ENCODE measurements around the gene P3H3. TPM values are rescaled to one million over a fixed set of nuclear protein-coding genes. Genes with fewer than 3 reads are reported as not detected.
"Not testable (repeated sequence)": the region's sequence is repeated elsewhere in the genome, so short reads cannot be mapped to it uniquely, and the experiment has no call there.

Gene P3H3
- total RNA-seq, 1 donor from 2014 or later, result 86.5 TPM

GRCh38 chr12:6873094-6874014 lies 45.1 kb downstream of the P3H3 start, which contains the start of gene SPSB2:
Gene SPSB2 (minus strand): TSS chr12:6873303. CDS start chr12:6872901, 402 bp downstream.
- H3K36me3 Mint-ChIP-seq (ENCODE audit: unreplicated experiment), result peaks cover 26% of the 10 kb centered on the region
- peaks cover 41% of the 10 kb centered on the region for H3K4me1 Mint-ChIP-seq (ENCODE audit: unreplicated experiment)
- peak within 1 kb of the TSS; percentile 88 for H3K27ac Mint-ChIP-seq (ENCODE audit: unreplicated experiment)
- peak within 1 kb of the TSS; percentile 86 for H3K4me3 Mint-ChIP-seq (ENCODE audit: unreplicated experiment)
- TF ChIP-seq CTCF (IDR thresholded peaks at IDR 0.05), result no peak
- H3K9me3 Mint-ChIP-seq (ENCODE audit: unreplicated experiment), result no peaks in the 10 kb centered on the region
- no peaks in the 10 kb centered on the region for H3K27me3 Mint-ChIP-seq (ENCODE audit: unreplicated experiment)
- peak; percentile 98 for DNase-seq (ENCODE audit: extremely low spot score, unreplicated experiment)

GRCh38 chr12:6874015-6874368 lies 45.8 kb downstream of the P3H3 start:
- Mint-ChIP-seq H3K4me1 (ENCODE audit: unreplicated experiment) (peaks cover 35% of the 10 kb centered on the region), H3K36me3 (ENCODE audit: unreplicated experiment) (peaks cover 26% of the 10 kb centered on the region), H3K27ac (ENCODE audit: unreplicated experiment) (peak overlapping the region; percentile 88), H3K4me3 (ENCODE audit: unreplicated experiment) (peak overlapping the region; percentile 86)
- H3K9me3 Mint-ChIP-seq (ENCODE audit: unreplicated experiment); H3K27me3 Mint-ChIP-seq (ENCODE audit: unreplicated experiment); DNase-seq (ENCODE audit: extremely low spot score, unreplicated experiment): not testable (repeated sequence)

GRCh38 chr12:6879824-6880223 lies 51.6 kb downstream of the P3H3 start:
- not testable (repeated sequence) for DNase-seq (ENCODE audit: extremely low spot score, unreplicated experiment); H3K27me3 Mint-ChIP-seq (ENCODE audit: unreplicated experiment); H3K36me3 Mint-ChIP-seq (ENCODE audit: unreplicated experiment); H3K9me3 Mint-ChIP-seq (ENCODE audit: unreplicated experiment); H3K4me3 Mint-ChIP-seq (ENCODE audit: unreplicated experiment); H3K4me1 Mint-ChIP-seq (ENCODE audit: unreplicated experiment)
- H3K27ac Mint-ChIP-seq (ENCODE audit: unreplicated experiment), result peak overlapping the region; percentile 31

DNA sequence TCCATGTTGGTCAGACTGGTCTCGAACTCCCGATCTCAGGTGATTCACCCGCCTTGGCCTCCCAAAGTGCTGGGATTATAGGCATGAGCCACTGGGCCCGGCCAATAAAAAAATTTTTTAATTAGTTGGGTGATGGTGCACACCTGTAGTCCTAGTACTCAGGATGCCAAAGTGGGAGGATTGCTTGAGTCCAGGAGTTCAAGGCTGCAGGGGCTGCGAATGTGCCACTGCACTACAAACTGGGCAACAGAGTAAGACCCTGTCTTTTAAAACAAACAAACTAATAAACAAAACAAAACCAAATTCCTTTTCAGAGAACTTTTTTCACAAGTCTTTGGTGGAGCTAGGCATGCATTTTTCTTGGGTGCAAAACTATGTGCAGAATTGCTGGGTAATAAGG lies 55.0 kb downstream of the P3H3 start:
- no peaks in the 10 kb centered on the region for H3K27me3 Mint-ChIP-seq (ENCODE audit: unreplicated experiment)
- no peaks in the 10 kb centered on the region for H3K4me1 Mint-ChIP-seq (ENCODE audit: unreplicated experiment)
- no peak overlapping the region for H3K27ac Mint-ChIP-seq (ENCODE audit: unreplicated experiment)
- no peaks in the 10 kb centered on the region for H3K36me3 Mint-ChIP-seq (ENCODE audit: unreplicated experiment)
- H3K4me3 Mint-ChIP-seq (ENCODE audit: unreplicated experiment), result no peak overlapping the region
- no peak for DNase-seq (ENCODE audit: extremely low spot score, unreplicated experiment)
- H3K9me3 Mint-ChIP-seq (ENCODE audit: unreplicated experiment), result no peaks in the 10 kb centered on the region
- TF ChIP-seq CTCF (IDR thresholded peaks at IDR 0.05), result no peak

- no peak for TF ChIP-seq CTCF (IDR thresholded peaks at IDR 0.05)
- H3K27ac Mint-ChIP-seq (ENCODE audit: unreplicated experiment), result no peak overlapping the region
- H3K27me3 Mint-ChIP-seq (ENCODE audit: unreplicated experiment), result no peaks in the 10 kb centered on the region
- no peaks in the 10 kb centered on the region for H3K36me3 Mint-ChIP-seq (ENCODE audit: unreplicated experiment)
- H3K4me3 Mint-ChIP-seq (ENCODE audit: unreplicated experiment), result no peak overlapping the region
- no peak for DNase-seq (ENCODE audit: extremely low spot score, unreplicated experiment)
- H3K4me1 Mint-ChIP-seq (ENCODE audit: unreplicated experiment), result no peaks in the 10 kb centered on the region
- no peaks in the 10 kb centered on the region for H3K9me3 Mint-ChIP-seq (ENCODE audit: unreplicated experiment)
These were observed 55.5 kb downstream of the P3H3 start for GRCh38 chr12:6883683-6884082.

DNA sequence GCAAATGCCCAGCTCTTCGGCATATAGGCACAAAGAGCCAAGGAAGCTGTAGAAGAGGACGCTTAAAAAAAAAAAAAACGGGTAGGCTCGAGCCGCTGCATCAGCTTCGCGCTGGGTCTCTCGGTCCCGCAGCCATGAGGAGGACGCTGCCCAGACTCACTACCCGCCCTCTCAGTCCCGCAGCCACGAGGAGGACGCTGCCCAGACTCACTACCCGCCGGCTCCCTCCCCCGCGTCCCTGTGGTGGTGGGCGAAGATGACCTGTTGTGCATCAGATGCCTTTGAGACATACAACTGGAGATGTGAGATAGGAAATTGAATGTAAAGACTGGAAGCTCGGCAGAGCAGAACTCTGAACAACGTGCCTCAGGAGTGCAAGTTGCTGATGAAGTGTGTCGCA lies 56.3 kb downstream of the P3H3 start:
- H3K36me3 Mint-ChIP-seq (ENCODE audit: unreplicated experiment), result no peaks in the 10 kb centered on the region
- no peak overlapping the region for H3K27ac Mint-ChIP-seq (ENCODE audit: unreplicated experiment)
- no peaks in the 10 kb centered on the region for H3K9me3 Mint-ChIP-seq (ENCODE audit: unreplicated experiment)
- DNase-seq (ENCODE audit: extremely low spot score, unreplicated experiment), result no peak
- H3K4me3 Mint-ChIP-seq (ENCODE audit: unreplicated experiment), result no peak overlapping the region
- H3K27me3 Mint-ChIP-seq (ENCODE audit: unreplicated experiment), result no peaks in the 10 kb centered on the region
- no peak for TF ChIP-seq CTCF (IDR thresholded peaks at IDR 0.05)
- H3K4me1 Mint-ChIP-seq (ENCODE audit: unreplicated experiment), result no peaks in the 10 kb centered on the region

GRCh38 chr12:6886206-6886999 lies 58.2 kb downstream of the P3H3 start:
- H3K27ac Mint-ChIP-seq (ENCODE audit: unreplicated experiment), result peak overlapping the region; percentile 35
- not testable (repeated sequence) for DNase-seq (ENCODE audit: extremely low spot score, unreplicated experiment); H3K4me1 Mint-ChIP-seq (ENCODE audit: unreplicated experiment); H3K9me3 Mint-ChIP-seq (ENCODE audit: unreplicated experiment); H3K27me3 Mint-ChIP-seq (ENCODE audit: unreplicated experiment); H3K36me3 Mint-ChIP-seq (ENCODE audit: unreplicated experiment); H3K4me3 Mint-ChIP-seq (ENCODE audit: unreplicated experiment)
